Left ventricle myocardium inferior (tissue), 1 donor: ENCODE data around the gene KIF25. TPM values are rescaled to one million over a fixed set of nuclear protein-coding genes. Genes with fewer than 3 reads are reported as not detected.

ENCODE experiments used
- DNase-seq: peaks from one replicate; pipeline ENCODE4 v3.0.0-alpha.2; 2020
- H3K27ac ChIP-seq: fragments of 200-600 bp; replicated peaks from 2 replicates; pipeline ENCODE4 v1.8.0; 2021
- H3K27me3 ChIP-seq: fragments of 200-600 bp; 2 replicates; pipeline ENCODE4 v1.8.0; 2021; ENCODE audit warnings: low read depth
- H3K36me3 ChIP-seq: fragments of 200-600 bp; 2 replicates; pipeline ENCODE4 v1.8.0; 2021
- H3K4me1 ChIP-seq: fragments of 200-600 bp; 2 replicates; pipeline ENCODE4 v1.8.0; 2021
- H3K4me3 ChIP-seq: fragments of 200-600 bp; 2 replicates; pipeline ENCODE4 v1.8.0; 2021; ENCODE audit warnings: mild to moderate bottlenecking, moderate library complexity
- H3K9me3 ChIP-seq: fragments of 200-600 bp; replicated peaks from 2 replicates; pipeline ENCODE4 v1.8.0; 2021
- intact Hi-C: fragments of 100-400 bp; cut with micrococcal nuclease; formaldehyde crosslinking; loops from one replicate; pipeline ENCODE4 v1.11.0; 2022
- total RNA-seq: library from RNA; stranded (reverse); fragmentation: NEBNext Ultra II Directional; extraction: Animal tissue kit (Norgen Biotek cat#: 25700); gene quantifications from one replicate; pipeline ENCODE4 v1.2.1, GENCODE V29; 2021
- TF ChIP-seq, protein P1 (sequence below): fragments of 200-600 bp; IDR thresholded peaks from 2 replicates; pipeline ENCODE4 v1.8.0; 2021; ENCODE audit warnings: antibody characterized with exemption, mild to moderate bottlenecking, borderline replicate concordance
- donor health status: DM: no; HTN: yes; CAD: no; lungs with severe emphysema.

KIF25 gene
- total RNA-seq, 1 donor from 2014 or later = 0.22 TPM

DNA sequence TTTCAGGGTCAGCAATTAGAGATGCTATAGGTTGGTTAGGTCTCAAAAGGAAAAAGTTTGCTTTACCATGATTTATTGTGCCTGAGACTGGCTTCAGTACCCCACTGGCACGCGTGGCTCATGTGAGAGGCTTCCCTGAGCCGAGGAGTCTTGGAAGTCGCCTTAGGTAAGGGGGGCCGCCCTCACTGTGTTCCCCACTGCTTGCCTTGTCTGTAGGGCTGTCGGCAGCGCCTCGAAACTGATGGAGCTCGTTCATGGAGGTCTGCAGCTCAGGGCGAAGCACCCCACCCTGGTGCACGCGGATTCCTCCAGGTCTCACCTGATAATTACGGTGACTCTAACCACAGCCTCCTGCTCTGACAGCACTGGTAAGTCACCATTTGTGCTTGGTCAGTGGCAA is 42.4 kb downstream of the KIF25 start:
- H3K27ac ChIP-seq = no peak overlapping the region
- DNase-seq = no peak
- H3K27me3 ChIP-seq = peaks cover 17% of the 10 kb centered on the region
- peaks cover 30% of the 10 kb centered on the region for H3K4me1 ChIP-seq
- no peak overlapping the region for H3K4me3 ChIP-seq
- peaks cover 31% of the 10 kb centered on the region for H3K9me3 ChIP-seq
- intact Hi-C loops = no loop called here
- H3K36me3 ChIP-seq = peaks cover 16% of the 10 kb centered on the region
- TF ChIP-seq, protein P1, sequence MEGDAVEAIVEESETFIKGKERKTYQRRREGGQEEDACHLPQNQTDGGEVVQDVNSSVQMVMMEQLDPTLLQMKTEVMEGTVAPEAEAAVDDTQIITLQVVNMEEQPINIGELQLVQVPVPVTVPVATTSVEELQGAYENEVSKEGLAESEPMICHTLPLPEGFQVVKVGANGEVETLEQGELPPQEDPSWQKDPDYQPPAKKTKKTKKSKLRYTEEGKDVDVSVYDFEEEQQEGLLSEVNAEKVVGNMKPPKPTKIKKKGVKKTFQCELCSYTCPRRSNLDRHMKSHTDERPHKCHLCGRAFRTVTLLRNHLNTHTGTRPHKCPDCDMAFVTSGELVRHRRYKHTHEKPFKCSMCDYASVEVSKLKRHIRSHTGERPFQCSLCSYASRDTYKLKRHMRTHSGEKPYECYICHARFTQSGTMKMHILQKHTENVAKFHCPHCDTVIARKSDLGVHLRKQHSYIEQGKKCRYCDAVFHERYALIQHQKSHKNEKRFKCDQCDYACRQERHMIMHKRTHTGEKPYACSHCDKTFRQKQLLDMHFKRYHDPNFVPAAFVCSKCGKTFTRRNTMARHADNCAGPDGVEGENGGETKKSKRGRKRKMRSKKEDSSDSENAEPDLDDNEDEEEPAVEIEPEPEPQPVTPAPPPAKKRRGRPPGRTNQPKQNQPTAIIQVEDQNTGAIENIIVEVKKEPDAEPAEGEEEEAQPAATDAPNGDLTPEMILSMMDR = no peak

DNA sequence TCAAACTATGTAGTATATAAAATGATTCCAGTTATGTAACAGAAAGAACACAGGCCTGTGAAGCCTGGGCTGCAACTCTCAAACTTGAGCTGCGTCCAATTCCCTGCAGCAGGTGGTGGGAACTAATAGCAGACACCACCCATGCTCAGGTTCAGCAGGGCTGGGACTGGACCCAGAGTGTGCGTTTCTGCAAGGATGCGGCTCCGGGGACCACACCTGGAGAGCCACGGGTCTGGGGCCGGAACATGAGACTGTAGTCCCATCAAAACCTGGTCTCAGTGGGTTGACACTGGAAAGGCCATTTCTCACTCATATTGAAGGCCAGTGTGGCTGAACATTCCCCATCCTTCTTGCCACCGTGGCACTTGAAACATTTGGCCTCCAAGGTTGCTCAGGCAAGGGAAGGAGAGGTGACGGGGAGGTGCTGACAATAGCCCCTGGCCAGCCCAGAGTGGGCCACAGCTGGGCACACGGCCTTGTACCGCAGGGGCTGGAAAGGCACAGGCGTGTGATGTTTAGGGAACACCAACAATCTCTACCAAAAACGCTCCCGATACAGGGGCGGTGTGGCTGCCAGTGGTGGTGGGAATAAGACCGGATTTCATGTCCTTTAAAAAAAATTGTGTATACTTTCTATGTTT is 43.5 kb downstream of the KIF25 start:
- intact Hi-C loops = no loop called here
- Histone ChIP-seq H3K36me3 (peaks cover 16% of the 10 kb centered on the region), H3K9me3 (peaks cover 31% of the 10 kb centered on the region), H3K4me3 (no peak overlapping the region), H3K4me1 (peaks cover 35% of the 10 kb centered on the region), H3K27ac (no peak overlapping the region), H3K27me3 (peaks cover 15% of the 10 kb centered on the region)
- TF ChIP-seq, protein P1 = no peak
- no peak for DNase-seq

DNA sequence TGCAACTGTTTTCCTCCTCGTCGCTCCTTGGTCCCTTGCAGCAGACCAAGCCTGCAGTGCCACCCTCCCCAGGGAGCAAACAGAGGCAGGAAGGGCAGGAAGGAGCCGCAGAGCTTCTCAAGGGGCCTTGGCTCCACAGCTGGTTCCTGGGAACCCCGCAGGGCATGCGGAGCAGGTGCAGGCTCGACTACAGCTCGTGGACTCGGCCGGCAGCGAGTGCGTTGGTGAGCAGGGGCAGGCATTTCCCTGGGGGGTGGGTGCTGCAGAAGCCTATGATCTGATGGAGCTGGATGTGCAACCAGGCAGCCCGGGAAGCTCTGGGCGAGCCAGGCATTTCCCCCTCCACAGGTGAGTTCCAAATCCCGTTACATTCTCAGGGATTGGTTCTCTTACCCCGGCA is 44.5 kb downstream of the KIF25 start:
- Histone ChIP-seq H3K4me3 (no peak overlapping the region), H3K27ac (no peak overlapping the region), H3K4me1 (peaks cover 35% of the 10 kb centered on the region), H3K9me3 (peaks cover 31% of the 10 kb centered on the region), H3K36me3 (peaks cover 16% of the 10 kb centered on the region), H3K27me3 (peaks cover 6% of the 10 kb centered on the region)
- TF ChIP-seq, protein P1 = no peak
- intact Hi-C loops = no loop called here
- no peak for DNase-seq

DNA sequence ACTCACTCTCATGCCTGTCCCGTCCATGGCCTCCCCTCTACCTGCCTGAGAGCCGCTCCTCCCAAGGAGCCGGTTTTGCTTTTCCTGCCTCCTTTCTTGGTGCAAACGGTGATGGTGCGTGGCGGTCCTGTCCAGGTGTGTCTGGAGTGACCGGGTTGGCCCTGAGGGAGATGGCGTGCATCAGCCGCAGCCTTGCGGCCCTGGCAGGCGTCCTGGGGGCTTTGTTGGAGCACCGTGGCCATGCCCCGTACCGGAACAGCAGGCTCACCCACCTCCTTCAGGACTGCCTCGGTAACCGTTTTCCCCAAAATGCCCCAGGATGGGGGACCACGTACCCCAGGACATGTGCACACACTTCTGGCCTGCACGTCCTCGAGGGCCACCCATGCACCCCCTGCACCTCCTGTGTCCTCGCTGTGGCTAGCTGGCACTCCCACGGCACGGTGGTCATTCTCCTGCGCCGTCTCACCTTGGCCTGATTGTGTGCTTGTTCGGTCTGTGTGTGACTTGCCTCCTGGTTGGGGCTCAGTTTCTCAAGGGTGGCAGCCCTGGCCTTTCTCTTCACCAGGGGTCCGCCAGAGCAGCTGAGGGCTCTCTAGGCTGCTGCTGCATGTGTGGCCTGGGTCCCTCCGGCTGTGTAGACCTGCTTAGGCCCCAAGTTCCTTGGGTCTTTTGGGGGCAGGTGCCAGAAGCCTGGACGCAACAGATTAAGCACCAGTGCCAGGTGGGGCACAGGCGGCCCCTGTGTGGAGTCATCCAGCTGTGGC is 45.1 kb downstream of the KIF25 start:
- H3K4me3 ChIP-seq = no peak overlapping the region
- TF ChIP-seq, protein P1 = no peak
- peaks cover 32% of the 10 kb centered on the region for H3K4me1 ChIP-seq
- H3K36me3 ChIP-seq = peaks cover 16% of the 10 kb centered on the region
- intact Hi-C loops = no loop called here
- H3K27ac ChIP-seq = no peak overlapping the region
- H3K9me3 ChIP-seq = peaks cover 31% of the 10 kb centered on the region
- peaks cover 6% of the 10 kb centered on the region for H3K27me3 ChIP-seq
- no peak for DNase-seq

DNA sequence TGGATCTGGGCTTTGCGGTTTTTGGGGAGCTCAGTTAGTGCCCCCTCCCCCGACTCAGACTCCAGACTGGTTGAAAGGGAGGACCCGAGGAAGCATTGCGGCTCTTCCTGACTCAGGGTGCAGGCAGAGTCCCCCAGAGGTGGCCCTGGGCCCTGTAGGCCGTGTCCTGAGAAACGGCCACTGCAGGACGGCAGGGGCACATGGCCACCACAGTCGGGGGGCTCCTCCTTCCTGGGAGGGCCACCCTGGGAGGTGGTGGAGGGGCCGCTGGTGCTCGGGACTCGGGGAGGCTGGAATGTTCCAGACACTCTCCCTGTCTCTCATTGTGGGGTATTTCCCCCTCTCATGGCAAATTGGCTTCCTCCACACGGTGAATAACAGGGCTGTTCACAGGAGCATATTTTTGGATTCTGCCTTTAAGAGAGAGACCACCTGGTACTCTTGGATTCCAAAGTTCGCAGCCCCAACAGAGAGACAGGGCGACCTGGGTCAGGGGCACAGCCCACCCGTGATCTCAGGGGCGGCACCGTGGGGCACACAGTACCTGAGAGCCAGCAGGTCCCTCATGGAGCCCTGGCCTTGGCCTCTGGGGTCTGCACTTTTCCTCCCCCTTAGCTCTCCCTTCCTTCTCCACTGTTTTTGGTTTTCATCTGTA is 45.8 kb downstream of the KIF25 start:
- Histone ChIP-seq H3K9me3 (peaks cover 31% of the 10 kb centered on the region), H3K4me3 (no peak overlapping the region), H3K27me3 (peaks cover 6% of the 10 kb centered on the region), H3K4me1 (peaks cover 25% of the 10 kb centered on the region), H3K36me3 (peaks cover 16% of the 10 kb centered on the region), H3K27ac (no peak overlapping the region)
- intact Hi-C loops = no loop called here
- DNase-seq = no peak
- TF ChIP-seq, protein P1 = no peak
